Measurements from ENCODE around the gene PPP1R2C.

The PPP1R2C gene

DNA sequence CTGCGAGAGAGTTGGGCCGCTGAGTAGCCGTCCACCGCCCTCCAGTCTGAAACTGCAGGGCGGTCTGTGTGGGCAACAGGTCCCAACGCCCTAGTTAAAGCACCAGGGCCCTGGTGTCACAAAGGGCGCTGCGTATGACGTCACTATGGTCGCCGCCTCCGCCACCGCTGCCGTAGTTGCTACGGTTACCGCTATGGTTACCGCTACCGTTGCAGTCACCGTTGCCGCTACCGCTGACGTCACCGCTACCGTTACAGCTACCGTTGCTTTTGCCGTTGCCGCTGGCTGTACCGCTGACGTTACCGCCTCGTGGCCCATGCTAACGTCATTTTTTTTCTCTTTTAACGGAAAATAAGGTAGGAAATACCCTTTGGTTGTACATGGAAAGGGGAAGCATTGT, at the start of gene PPP1R2C:
Gene PPP1R2C (minus strand): TSS at position 68 of the 400 bp plus-strand sequence. CDS start 84 bp downstream, outside the sequence.
- no peak for DNase-seq (ENCODE audit: low read depth)

DNA sequence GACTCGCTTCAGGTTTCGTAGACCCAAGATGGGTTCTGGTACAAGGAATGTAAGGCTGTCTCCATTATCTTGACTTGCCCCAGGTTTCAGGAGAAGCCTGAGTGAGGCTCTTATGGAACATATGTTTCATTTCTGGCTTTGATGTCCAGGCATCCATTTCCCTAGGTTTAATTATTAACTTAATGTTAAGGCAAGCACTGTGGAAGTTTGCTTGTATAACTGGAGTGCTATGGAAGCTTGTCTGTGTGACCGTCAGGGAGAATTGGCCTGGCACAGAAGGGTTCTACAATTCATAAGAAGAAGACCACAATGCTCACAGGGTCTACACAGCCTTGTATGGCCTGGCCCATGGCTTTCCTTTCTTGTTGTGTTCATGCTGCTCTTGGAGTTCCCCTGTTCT, 47.2 kb upstream of the PPP1R2C start:
- no peak for DNase-seq (ENCODE audit: low read depth)

DNA sequence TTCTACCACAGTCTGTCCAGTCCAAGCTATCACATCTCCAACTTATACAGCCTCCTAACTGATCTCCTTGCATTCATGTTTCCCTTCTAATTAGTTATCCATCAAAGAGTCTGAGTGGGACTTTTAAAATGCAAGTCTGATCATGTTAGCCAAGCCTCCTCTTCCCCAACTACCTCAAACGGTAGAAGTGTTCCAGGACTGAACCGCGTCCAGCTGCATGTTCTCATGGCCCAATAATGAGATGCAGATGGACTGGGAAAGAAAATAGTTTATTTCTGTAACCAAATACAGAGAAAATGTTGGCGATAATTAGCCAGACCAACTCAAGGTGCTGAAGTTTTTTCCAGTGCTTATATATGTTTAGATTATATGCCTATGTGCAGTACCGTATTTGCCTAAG, 46.6 kb upstream of the PPP1R2C start:
- no peak for DNase-seq (ENCODE audit: low read depth)

DNA sequence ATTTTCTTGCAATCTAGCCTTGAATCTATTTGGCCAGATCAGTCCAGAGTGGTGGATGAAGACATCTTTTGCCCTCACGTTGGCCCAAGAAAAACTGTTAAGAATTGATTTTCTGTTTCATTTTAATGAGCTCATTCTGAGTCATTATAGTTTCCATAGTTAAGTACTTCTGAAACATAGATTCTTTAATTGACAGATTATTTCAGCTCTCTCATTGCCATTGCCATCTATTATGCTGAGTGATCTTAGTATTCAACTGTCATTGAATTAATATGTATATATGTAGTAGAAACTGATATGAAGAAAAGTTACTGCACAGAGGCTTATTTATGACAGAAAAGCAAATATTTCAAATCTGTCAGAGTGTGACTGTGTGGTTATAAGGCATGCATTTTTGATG, 45.5 kb upstream of the PPP1R2C start:
- DNase-seq (ENCODE audit: low read depth): no peak

DNA sequence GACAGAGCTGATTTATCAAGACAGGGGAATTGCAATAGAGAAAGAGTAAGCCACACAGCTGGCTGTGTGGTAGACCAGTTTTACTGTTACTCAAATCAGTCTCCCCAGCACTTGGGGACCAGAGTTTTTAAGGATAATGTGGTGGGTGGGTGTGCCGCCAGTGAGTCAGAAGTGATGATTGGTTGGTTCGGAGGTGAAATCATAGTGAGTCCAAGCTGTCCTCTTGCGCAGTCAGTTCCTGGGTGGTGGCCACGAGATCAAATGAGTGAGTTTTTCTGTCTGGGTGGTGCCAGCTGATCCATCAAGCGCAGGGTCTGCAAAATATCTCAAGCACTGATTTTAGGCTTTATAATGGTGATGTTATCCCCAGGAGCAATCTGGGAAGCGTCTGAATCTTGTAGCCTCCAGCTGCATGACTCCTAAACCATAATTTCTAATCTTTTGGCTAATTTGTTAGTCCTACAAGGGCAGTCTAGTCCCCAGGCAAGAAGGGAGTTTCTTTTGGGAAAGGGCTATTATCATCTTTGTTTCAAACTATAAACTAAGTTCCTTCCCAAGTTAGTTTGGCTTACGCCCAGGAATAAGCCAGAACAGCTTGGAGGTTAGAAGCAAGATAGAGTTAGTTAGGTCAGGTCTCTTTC, 44.0 kb upstream of the PPP1R2C start:
- no peak for DNase-seq (ENCODE audit: low read depth)

DNA sequence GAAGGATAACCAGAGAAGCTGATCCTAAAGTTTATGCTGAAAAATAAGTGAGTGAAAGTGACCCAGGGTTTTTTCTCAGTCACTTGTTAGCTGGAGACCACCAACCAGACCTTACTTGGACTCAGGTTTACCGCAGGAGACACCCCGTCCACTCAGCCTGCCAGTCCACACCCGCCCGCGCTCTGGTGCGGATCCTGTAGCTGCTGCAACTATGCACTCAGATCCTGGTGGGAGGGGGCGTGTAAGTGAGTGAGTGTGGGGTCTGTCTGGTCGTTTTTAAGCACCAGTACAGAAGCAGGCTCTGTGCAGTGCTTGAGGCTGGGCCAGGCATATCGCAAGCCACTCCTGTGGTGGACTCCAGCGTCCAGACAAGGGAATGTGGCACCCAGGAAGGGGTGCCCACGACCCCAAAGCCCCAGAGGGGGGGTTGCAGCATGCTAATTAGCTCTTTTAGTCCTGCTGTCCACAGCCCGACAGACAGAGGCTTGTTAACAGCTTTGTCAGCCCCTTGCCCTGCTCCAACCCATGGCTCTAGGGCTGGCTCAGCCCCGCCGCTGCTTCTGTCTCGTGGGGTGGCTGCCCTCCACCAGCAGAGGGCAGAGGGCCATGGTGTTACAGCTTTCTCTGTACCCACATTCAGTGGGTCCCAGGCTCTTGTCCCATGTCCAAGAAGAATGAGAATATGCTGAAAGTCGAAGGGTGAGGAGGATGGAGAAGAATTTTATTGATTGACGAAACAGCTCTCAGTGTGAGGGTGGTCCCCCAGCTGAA, 40.4 kb upstream of the PPP1R2C start:
- no peak for DNase-seq (ENCODE audit: low read depth)

DNA sequence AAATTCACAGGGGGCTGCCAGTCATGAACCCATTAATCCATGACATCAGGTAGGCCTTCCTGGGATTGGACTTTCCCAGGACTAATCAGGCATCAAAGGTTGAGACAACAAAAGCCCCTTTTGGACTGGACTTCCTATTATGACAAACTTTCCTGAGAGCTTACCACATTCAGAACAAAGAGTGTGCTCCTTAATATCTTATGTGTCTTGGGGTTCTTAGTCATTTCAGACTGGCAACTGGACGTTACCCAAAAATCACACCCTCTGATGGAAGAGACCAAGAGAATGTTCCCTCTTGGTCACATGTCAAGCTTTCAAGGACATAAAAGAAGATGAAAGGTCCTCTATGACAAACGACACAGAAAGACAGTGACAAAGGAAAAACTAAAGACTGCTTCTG, 31.6 kb upstream of the PPP1R2C start:
- no peak for DNase-seq (ENCODE audit: low read depth)

DNA sequence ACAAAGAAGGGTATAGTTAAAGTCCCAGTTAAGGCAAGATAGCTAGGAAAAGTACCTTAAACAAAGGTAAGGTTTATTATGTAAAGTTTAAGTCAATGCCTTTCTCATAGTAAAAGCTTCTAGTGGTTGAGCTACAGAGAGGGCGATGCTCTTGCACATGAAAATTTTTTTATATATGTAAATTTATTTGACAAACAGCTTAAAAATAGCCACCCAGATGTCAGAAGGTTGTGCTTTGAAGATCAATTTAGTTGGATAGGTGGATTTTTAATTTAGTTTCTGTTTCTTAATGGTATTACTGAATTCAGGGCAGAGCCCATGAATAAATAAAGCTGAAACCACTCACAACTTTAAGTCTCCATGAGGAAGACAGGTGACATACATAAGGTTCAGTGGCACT, 29.4 kb upstream of the PPP1R2C start:
- no peak for DNase-seq (ENCODE audit: low read depth)

DNA sequence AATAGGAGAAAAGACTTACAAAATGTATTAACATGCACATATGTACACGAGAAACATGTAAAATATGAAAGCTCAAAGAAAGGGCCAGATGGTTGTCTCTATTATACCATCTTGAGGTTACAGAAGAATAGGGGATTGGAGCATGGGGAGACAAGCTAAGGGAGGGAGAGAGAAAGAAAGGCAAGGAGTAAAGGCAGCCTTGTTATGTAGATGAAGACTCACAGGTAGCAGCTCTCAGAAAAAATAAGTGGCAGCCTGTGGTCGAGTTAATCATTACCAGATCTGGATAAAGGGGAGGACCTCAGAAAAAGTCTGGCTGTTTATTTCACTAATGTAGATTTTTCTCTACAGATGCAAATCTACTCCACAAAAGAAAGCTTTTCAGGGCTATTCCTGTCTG, 26.6 kb upstream of the PPP1R2C start:
- no peak for DNase-seq (ENCODE audit: low read depth)

DNA sequence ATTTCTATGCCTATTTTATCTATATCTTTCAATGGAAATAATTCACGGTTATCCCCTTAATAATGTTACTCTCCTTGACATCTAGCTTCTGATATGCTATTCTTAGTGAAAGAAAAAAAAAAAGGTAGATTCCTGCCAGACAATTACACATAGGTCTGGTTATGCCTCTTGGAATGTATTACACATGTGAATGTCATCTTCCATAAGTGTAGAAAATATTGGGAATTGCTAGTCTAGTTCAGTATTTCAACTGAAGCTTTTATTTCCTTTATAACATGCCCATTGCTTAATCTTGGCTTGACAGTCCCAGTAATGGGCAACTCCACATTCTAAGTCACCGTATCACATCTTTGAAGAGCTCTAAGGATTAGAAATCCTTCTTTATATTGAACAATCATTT, 25.4 kb upstream of the PPP1R2C start:
- no peak for DNase-seq (ENCODE audit: low read depth)

DNA sequence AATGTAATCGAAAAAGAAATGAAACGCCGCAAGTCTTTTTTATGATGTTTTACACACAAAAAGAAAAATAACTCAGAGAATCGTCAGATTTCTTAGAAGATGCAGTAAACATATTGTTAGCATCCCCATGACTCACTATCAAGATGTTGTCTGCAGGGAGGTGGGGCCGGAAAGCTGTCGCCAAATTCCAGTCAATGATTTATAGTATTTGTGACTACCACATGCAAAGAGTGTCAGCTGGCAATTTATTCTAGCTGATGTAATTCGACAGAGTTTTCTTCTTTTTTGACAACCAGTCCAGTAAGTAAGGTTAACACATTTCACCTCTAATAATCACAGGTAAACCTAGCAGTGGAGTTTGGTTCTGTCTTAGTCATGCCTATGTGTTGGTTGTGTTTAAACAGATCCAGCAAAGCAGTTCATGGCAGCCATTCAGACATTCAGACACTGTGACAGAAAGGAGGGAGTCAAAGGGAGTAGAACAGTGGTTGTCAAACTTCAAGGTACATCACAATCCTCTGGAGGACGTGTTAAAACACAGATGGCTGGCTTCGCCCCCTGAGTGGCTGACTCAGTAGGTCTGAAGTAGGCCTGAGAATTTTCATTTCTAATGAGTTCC, 19.8 kb upstream of the PPP1R2C start:
- DNase-seq (ENCODE audit: low read depth): no peak

DNA sequence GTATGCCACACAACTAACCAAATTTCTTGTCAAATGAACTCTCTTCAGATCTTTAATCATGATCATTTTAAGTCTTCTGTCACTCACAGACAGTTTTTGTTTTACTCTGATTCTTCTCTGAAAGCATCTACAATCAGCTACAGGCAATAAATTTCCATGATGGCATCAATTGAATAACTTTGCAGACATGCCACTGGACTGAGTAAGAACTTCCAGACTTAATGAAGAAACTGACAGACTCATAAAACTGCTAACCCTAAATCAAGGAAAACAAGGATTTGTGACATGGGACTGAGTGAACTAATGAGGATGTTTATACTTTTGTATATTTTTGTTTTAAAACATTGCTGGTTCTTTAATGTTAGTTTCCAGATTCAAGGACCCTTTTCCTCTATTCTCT, 5.5 kb upstream of the PPP1R2C start:
- DNase-seq (ENCODE audit: low read depth): no peak

DNA sequence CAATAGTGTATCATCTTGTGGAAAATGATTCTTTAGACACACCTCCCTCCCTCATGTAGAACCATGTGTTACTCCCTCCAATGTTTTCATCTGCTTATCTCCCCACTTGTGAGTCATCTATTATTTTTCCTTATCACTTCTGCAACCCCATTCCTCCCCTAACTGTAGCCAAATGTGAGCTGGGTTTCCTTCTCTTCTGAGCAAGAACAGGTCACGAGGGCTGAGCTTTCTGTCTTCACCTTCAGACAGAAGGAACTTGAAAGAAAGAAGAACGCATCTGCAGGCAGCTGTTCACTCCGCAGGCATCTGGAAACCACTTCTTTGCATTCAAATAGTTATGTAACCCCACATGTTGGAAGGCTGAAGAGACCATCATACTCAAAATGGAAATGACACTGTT, 1.8 kb downstream of the PPP1R2C start:
- no peak for DNase-seq (ENCODE audit: low read depth)

DNA sequence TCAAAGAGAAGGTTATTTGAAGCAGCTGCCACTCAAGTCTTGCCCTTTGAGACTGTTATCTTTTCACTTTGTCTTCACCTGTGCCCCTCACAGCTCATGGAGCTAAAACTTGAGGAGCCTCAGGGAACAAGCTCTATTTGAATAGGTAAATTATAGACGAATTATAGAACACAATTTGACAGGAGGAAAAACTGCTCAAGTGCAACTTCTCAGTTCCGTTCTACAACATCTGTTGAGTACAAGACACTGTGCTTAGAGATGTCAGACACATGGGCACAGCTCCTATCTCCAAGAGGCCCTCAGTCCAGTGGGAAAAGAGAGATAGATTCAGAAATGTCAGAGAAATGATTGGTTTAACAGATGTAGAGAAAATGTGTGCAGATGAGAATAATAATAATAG, 5.1 kb downstream of the PPP1R2C start:
- DNase-seq (ENCODE audit: low read depth): no peak

DNA sequence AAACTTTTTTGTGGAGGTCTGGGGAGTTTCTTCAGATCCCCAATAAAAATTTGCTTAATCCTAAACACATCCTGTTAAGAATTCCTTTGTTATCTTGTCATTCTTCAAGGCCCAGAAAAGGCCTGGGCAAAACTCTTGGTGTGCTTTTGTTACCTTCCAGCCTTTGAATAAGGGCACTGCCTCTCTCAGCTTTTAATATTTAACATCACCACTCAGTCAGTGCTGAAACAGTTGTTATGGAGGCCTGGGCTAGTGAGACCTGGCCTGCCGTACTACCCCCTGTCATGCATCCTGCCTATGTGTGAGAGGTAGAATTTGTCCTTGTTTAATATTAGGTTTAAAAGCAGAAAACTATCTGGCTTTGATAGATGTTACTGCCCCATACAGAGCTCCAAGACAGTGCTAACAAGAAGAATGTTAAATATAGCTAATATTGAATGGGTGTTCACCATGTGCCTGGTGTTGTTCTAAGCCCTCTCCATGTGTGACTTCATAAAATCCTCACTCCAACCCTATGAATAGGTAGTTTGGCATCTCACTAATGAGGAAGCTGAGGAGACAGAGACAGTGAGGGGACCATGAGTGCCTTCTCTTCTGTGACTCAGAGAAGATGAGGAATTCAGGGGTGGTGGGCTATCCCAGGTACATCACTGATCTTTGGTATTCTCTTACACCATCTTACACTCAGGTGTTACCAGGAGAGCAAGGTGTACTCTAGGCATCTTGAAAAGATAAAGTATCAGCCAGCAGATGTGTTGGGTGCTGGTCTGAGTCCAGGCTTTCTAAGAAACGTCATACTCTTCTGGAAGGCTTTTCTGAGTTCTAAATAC, 6.2 kb downstream of the PPP1R2C start:
- DNase-seq (ENCODE audit: low read depth): no peak

DNA sequence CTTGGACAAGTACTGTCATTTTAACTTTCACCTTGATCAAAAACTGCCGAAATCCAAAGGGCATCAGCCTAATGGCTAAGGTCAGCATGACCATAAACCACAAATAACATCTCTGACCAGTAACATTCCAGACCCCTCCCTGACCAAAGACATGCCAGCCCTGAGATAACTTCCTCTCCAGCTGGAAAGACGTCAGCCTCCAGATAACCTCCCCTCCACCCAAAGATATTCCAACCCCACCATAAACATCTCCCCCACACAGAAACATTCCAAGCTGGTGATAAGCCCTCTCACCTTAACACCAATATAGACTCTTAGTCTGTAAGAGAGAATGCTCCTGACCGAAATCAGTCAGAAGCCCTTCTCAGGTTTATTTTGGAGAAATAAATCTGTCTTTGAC, 7.4 kb downstream of the PPP1R2C start:
- DNase-seq (ENCODE audit: low read depth): no peak

DNA sequence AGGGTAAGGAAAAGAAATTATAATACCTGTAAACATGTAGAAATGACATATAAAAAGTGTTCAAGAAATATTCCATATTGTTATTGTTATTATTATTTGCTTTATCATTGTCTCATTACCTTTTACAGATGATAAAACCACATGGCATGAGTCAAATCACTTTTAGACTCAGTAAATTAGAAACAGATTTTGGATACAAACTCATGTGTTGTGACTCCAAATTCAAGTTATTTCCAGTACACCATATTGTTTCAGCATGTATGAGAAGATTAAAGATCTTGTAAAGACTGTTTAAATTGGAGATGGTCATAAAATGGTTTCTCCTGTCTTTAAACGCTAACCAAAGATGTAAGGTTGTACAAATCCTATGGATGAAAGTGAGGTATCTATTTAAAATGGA, 18.1 kb downstream of the PPP1R2C start:
- no peak for DNase-seq (ENCODE audit: low read depth)

DNA sequence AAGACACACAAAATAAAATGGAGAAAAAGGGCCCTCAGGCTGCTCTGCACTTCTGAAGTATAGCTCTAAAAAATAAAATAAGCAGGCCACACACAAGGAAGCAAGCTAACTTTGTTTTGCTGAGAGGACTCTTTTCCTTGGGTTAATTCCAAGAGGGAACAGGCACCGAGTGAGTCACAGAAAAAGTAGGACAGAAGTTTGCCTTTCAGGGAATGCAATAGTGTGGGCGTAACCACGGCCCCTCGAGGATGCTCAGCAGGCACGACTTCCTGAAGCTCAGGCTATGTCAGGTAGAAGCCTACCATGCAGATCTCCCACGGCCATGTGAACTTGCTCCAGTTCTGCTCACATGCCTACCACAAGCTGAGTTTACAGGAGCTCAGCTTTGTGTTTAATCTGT, 22.1 kb downstream of the PPP1R2C start:
- DNase-seq (ENCODE audit: low read depth): no peak

DNA sequence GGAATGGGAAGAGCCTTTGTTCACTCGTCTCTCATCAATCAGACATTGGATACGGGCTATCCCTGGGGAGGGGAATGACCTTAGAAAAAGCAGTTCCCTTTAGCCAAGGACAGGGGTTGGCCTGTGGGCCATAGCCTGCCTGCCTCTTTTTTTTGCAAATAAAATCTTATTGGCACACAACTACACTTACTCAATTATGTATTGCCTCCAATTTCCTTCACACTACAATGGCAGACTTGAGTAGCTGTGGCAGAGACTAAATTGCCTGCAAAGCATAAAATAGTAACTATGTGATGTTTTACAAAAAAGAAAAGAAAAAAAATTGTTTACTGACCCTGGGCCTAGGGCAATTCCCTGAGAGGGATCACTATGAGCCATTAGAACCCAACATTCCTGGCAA, 23.4 kb downstream of the PPP1R2C start:
- DNase-seq (ENCODE audit: low read depth): no peak

DNA sequence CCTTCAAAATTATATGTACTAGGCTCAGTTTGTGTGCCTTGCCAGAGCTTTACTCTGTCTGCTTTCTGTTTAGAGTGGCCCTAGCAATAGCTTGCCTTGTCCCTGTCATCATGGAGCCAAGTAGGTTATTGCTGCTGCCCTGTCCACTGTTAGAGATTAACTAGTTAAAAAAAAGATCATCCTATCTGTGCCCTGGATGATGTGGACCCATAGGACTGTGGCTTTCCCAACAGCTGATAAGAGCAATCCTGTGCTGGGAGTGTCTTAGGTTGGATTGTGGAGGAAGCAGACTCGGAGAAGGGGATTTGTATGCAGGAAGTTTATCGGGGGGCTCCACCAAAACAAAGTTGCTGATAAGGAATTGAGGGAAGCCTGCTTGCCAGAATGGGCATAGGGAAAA, 23.8 kb downstream of the PPP1R2C start:
- DNase-seq (ENCODE audit: low read depth): no peak

DNA sequence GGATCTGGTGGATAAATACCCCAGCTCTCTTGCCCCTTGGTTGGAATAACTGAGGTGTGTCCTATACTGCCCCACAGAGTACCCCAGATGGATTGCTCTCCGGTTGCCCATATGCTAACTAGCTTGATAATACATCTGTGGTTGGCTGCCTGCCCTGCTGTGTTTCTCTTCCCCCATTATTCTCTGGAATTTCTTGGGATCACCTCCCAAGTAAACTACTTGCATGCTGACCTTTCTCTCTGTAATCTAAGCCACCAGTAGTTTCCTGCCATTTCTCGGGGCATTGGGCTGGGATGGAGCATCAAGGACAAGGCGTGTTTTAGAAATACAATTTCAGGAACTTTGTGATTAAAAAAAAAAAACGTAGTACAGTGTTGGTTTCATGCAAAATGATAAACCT, 25.2 kb downstream of the PPP1R2C start:
- DNase-seq (ENCODE audit: low read depth): no peak

DNA sequence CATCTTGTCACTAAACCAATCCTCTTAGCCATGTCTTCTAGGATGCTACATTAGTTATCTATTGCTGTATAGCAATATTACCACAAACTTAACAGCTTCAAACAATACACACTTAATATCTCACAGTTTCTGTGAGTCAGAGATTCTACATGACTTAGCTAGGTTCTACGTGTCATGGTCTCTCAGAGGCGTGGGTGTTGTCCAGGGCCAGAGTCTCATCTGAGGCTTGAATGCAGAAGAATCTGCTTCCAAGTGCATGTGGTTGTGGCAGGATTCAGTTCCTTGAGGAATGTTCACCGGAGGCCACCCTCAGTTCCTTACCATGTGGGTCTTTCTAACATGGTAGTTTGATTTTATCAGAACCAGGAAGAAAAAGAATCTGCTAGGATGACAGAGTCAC, 26.4 kb downstream of the PPP1R2C start:
- no peak for DNase-seq (ENCODE audit: low read depth)

All from CMK (cell line).